Measurements from ENCODE around the gene TMBIM1. TPM values are rescaled to one million over a fixed set of nuclear protein-coding genes. Genes with fewer than 3 reads are reported as not detected.

TMBIM1 gene
- total RNA-seq, 1 experiment from 2014 or later: 168 TPM

DNA sequence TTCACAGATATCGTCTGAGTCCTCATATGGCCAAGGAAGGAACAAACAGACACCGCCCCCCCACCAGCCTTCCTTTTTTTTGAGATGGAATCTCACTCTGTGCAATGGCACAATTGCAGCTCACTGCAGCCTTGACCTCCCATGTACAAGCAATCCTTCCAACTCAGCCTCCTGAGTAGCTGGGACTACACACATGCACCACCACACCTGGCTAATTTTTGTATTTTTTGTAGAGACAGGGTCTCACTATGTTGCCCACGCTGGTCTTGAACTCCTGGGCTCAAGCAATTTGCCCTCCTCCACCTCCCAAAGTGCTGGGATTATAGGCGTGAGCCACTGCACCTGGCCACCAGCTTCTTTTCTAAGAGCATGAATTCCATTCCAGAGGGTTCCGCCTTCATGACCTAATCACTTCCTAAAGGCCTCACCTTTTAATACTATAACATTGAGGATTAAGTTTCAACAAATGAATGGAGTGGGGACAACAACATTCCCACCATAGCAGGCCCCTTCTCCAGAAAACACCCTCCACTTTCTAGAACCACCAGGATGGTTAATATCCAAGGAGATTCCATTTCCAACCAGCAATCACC is 2.2 kb upstream of the TMBIM1 start:
- H3K27ac Mint-ChIP-seq (ENCODE audit: unreplicated experiment): peak overlapping the region; percentile 100
- peak; percentile 51 to 62 for DNase-seq
- H3K27me3 ChIP-seq (replicated peaks; ENCODE audit: control insufficient read depth, insufficient read depth, low read length): no peaks in the 10 kb centered on the region
- no peaks in the 10 kb centered on the region for H3K9me3 ChIP-seq
- no peaks in the 10 kb centered on the region for H3K9me3 Mint-ChIP-seq (ENCODE audit: unreplicated experiment)
- H3K27me3 Mint-ChIP-seq (ENCODE audit: insufficient read depth, unreplicated experiment): no peaks in the 10 kb centered on the region
- H3K36me3 ChIP-seq (ENCODE audit: control insufficient read depth, insufficient read depth, low read length): no peaks in the 10 kb centered on the region
- peaks cover 25% of the 10 kb centered on the region for H3K36me3 Mint-ChIP-seq (ENCODE audit: insufficient read depth, unreplicated experiment)
- H3K4me1 ChIP-seq: peaks cover 64% of the 10 kb centered on the region
- TF ChIP-seq, protein P1, sequence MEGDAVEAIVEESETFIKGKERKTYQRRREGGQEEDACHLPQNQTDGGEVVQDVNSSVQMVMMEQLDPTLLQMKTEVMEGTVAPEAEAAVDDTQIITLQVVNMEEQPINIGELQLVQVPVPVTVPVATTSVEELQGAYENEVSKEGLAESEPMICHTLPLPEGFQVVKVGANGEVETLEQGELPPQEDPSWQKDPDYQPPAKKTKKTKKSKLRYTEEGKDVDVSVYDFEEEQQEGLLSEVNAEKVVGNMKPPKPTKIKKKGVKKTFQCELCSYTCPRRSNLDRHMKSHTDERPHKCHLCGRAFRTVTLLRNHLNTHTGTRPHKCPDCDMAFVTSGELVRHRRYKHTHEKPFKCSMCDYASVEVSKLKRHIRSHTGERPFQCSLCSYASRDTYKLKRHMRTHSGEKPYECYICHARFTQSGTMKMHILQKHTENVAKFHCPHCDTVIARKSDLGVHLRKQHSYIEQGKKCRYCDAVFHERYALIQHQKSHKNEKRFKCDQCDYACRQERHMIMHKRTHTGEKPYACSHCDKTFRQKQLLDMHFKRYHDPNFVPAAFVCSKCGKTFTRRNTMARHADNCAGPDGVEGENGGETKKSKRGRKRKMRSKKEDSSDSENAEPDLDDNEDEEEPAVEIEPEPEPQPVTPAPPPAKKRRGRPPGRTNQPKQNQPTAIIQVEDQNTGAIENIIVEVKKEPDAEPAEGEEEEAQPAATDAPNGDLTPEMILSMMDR (IDR thresholded peaks at IDR 0.05; ENCODE audit: insufficient read depth in 1 of 2, low read depth in 1 of 2, low read length in 1 of 2, severe bottlenecking in 1 of 2, unreplicated experiment in 1 of 2): no peak
- no TSS peak for BruUV-seq (replicated peaks)
- ChIA-PET POLR2A (interaction anchor here (0.7 to 4.3 kb wide), 4 partner anchors 9 to 124 kb away, joined by 3 to 37 read pairs (median 9); no protein-coding TSS in a partner anchor), CTCF (interaction anchor here (1.6 to 11.4 kb wide), 4 partner anchors 8 to 106 kb away, joined by 4 to 121 read pairs (median 10); partner anchors contain the start of genes AAMP and PNKD)
- H3K4me1 Mint-ChIP-seq (ENCODE audit: low read depth, unreplicated experiment): peaks cover 51% of the 10 kb centered on the region
- H3K4me3 Mint-ChIP-seq (ENCODE audit: unreplicated experiment): peak overlapping the region; percentile 86
- intact Hi-C loops (cut with micrococcal nuclease; ENCODE audit: unreplicated experiment): loop anchor here (10.0 kb wide), 1 partner anchor 270 kb away; the partner anchor contains the start of genes CNOT9 and USP37
- no peak overlapping the region for H3K4me3 ChIP-seq (ENCODE audit: low read depth, low read length)

DNA sequence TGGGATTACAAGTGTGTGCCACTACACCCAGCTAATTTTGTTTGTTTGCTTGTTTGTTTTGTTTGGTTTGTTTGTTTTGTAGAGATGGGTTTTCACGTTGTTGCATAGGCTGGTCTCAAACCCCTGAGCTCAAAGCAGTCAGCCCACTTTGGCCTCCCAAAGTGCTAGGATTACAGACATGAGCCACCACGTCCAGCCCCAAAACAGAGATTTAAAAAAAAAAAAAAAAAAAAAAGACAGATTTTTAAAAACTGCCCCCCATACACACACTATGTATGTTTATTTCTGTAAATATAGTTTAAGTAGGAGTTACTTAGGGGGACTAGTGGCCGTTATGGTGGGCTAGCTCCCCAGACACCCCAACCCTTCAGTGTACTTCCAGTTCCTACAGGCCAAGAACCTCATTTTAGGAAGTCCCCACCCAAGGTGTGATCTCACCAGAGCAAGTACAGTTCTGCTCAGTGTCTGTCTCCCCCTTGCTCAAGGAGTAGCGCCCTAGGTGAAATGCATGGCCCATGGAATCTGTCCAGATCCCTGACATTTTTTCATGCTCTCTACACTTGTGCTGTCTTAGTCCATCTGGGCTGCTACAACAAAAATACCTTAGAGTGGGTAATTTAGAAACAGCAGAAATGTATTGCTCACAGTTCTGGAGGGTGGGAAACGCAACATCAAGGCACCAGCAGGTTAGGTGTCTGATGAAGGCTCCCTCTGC is 1.6 kb upstream of the TMBIM1 start:
- H3K4me3 ChIP-seq (ENCODE audit: low read depth, low read length): no peak overlapping the region
- Mint-ChIP-seq H3K27ac (ENCODE audit: unreplicated experiment) (peak overlapping the region; percentile 100), H3K36me3 (ENCODE audit: insufficient read depth, unreplicated experiment) (peaks cover 25% of the 10 kb centered on the region), H3K9me3 (ENCODE audit: unreplicated experiment) (no peaks in the 10 kb centered on the region), H3K4me3 (ENCODE audit: unreplicated experiment) (peak overlapping the region; percentile 86), H3K4me1 (ENCODE audit: low read depth, unreplicated experiment) (peaks cover 52% of the 10 kb centered on the region), H3K27me3 (ENCODE audit: insufficient read depth, unreplicated experiment) (no peaks in the 10 kb centered on the region)
- no peaks in the 10 kb centered on the region for H3K36me3 ChIP-seq (ENCODE audit: control insufficient read depth, insufficient read depth, low read length)
- DNase-seq: no peak
- ChIA-PET CTCF (interaction anchor here (0.7 to 11.4 kb wide), 10 partner anchors 9 to 106 kb away, joined by 4 to 121 read pairs (median 8); partner anchors contain the start of genes AAMP, CTDSP1 and PNKD), POLR2A (interaction anchor here (0.7 to 4.3 kb wide), 14 partner anchors 8 to 149 kb away, joined by 3 to 37 read pairs (median 9); partner anchors contain the start of genes AAMP, ARPC2, CTDSP1 and PNKD)
- no peaks in the 10 kb centered on the region for H3K27me3 ChIP-seq (replicated peaks; ENCODE audit: control insufficient read depth, insufficient read depth, low read length)
- BruUV-seq (replicated peaks): no TSS peak
- TF ChIP-seq, protein P1 (IDR thresholded peaks at IDR 0.05; ENCODE audit: insufficient read depth in 1 of 2, low read depth in 1 of 2, low read length in 1 of 2, severe bottlenecking in 1 of 2, unreplicated experiment in 1 of 2): no peak
- intact Hi-C loops (cut with micrococcal nuclease; ENCODE audit: unreplicated experiment): loop anchor here (1.0 to 10.0 kb wide), 3 partner anchors 18 to 271 kb away; partner anchors contain the start of genes CNOT9 and USP37
- peaks cover 71% of the 10 kb centered on the region for H3K4me1 ChIP-seq
- no peaks in the 10 kb centered on the region for H3K9me3 ChIP-seq

All from Caco-2 (cell line).